ENCODE results near the gene MAST2. TPM values are rescaled to one million over a fixed set of nuclear protein-coding genes. Genes with fewer than 3 reads are reported as not detected.

MAST2 gene
- total and polyA plus RNA-seq, 11 donors = 56.8 to 123 (median 79.7) TPM

GRCh38 chr1:46057781-46058180, 254.4 kb downstream of the MAST2 start:
- Histone ChIP-seq H3K4me1 (peaks cover 0 to 11% (median 0%) of the 10 kb centered on the region in 12 donors), H3K27ac (no peak overlapping the region), H3K4me3 (no peak overlapping the region), H3K9me3 (no peaks in the 10 kb centered on the region), H3K36me3 (peaks cover 0 to 96% (median 67%) of the 10 kb centered on the region in 9 donors), H3K27me3 (no peaks in the 10 kb centered on the region)
- ATAC-seq (peak in 1 of 4 donors; percentile 8), DNase-seq (no peak)
- intact Hi-C loops (cut with DNase I) = no loop called here
- TF ChIP-seq CTCF (IDR thresholded peaks at IDR 0.05) (no peak), POLR2A (IDR thresholded peaks at IDR 0.05) (no peak)
- 91 to 97% (median 96%) methylated on average over 3 of the region's 3 CpGs for WGBS, 4 donors

- Histone ChIP-seq H3K9me3 (no peaks in the 10 kb centered on the region), H3K27ac (no peak overlapping the region), H3K4me3 (no peak overlapping the region), H3K4me1 (peaks cover 0 to 17% (median 0%) of the 10 kb centered on the region in 12 donors), H3K36me3 (peaks cover 0 to 85% (median 58%) of the 10 kb centered on the region in 9 donors), H3K27me3 (no peaks in the 10 kb centered on the region)
- TF ChIP-seq POLR2A (IDR thresholded peaks at IDR 0.05) = no peak
- TF ChIP-seq CTCF (IDR thresholded peaks at IDR 0.05) = no peak
- DNase-seq (no peak), ATAC-seq (no peak)
- WGBS, 4 donors = 92 to 97% (median 96%) methylated on average over 5 of the region's 5 CpGs
- intact Hi-C loops (cut with DNase I) = no loop called here
These were observed 255.5 kb downstream of the MAST2 start for GRCh38 chr1:46058936-46059335.

GRCh38 chr1:46061146-46061545, 257.7 kb downstream of the MAST2 start:
- no peaks in the 10 kb centered on the region for H3K27me3 ChIP-seq
- H3K4me3 ChIP-seq = no peak overlapping the region
- no peak overlapping the region for H3K27ac ChIP-seq
- no peaks in the 10 kb centered on the region for H3K9me3 ChIP-seq
- H3K4me1 ChIP-seq = peaks cover 0 to 33% (median 0%) of the 10 kb centered on the region in 12 donors
- WGBS, 4 donors = 61 to 76% (median 63%) methylated on average over 3 of the region's 3 CpGs
- DNase-seq = no peak
- ATAC-seq = no peak
- TF ChIP-seq CTCF (IDR thresholded peaks at IDR 0.05) = no peak
- no peak for TF ChIP-seq POLR2A (IDR thresholded peaks at IDR 0.05)
- intact Hi-C loops (cut with DNase I) = loop anchor here in 1 of 10 donors (10.0 kb wide), 1 partner anchor 64 kb away; no protein-coding TSS in a partner anchor
- H3K36me3 ChIP-seq = peaks cover 0 to 83% (median 55%) of the 10 kb centered on the region in 9 donors

- Histone ChIP-seq H3K9me3 (no peaks in the 10 kb centered on the region), H3K4me3 (no peak overlapping the region), H3K4me1 (peaks cover 0 to 33% (median 0%) of the 10 kb centered on the region in 12 donors), H3K36me3 (peaks cover 0 to 78% (median 43%) of the 10 kb centered on the region in 9 donors), H3K27me3 (no peaks in the 10 kb centered on the region), H3K27ac (peak overlapping the region in 2 of 12 donors; percentile 19 to 32)
- ATAC-seq (peak in 1 of 4 donors; percentile 21), DNase-seq (no peak)
- intact Hi-C loops (cut with DNase I) = loop anchor here in 1 of 10 donors (10.0 kb wide), 1 partner anchor 62 kb away; no protein-coding TSS in a partner anchor
- TF ChIP-seq POLR2A (IDR thresholded peaks at IDR 0.05) = no peak
- TF ChIP-seq CTCF (IDR thresholded peaks at IDR 0.05) = no peak
- 74 to 87% (median 82%) methylated on average over 4 of the region's 4 CpGs for WGBS, 4 donors
These were observed 259.4 kb downstream of the MAST2 start for GRCh38 chr1:46062651-46063319.

Data from heart left ventricle (tissue), 16 donors.